Mesendoderm (in vitro differentiated cells): ENCODE results near the gene C11orf42.
A peak's percentile ranks its signal among the peaks of the same experiment; 100 is the strongest.

Experiments
- DNase-seq: peaks from one replicate; pipeline ENCODE4 v3.0.0; 2013
- H2AK5ac ChIP-seq: 2 replicates; pipeline ENCODE4 v1.6.1; 2013; ENCODE audit warnings: low read length, inconsistent platforms
- H2BK120ac ChIP-seq: 2 replicates; pipeline ENCODE4 v1.6.1; 2013; ENCODE audit warnings: low read depth, mild to moderate bottlenecking, low read length, moderate library complexity, mixed read lengths
- H2BK15ac ChIP-seq: replicated peaks from 2 replicates; pipeline ENCODE4 v1.6.1; 2013; ENCODE audit warnings: low read depth, mild to moderate bottlenecking, moderate library complexity
- H2BK5ac ChIP-seq: 2 replicates; pipeline ENCODE4 v1.6.1; 2013; ENCODE audit warnings: low read length, inconsistent platforms
- H3K18ac ChIP-seq: 2 replicates; pipeline ENCODE4 v1.6.1; 2013; ENCODE audit warnings: mild to moderate bottlenecking, low read length, mixed read lengths
- H3K23ac ChIP-seq: one replicate; pipeline ENCODE4 v1.6.1; 2013; ENCODE audit warnings: low read length
- H3K27ac ChIP-seq: 2 replicates; pipeline ENCODE4 v1.5.1; 2013; ENCODE audit warnings: low read depth, mild to moderate bottlenecking, inconsistent platforms, low read length, moderate library complexity
- H3K27me3 ChIP-seq: 2 replicates; pipeline ENCODE4 v1.6.1; 2013; ENCODE audit warnings: low read length, control low read depth, mild to moderate bottlenecking, inconsistent platforms; ENCODE audit not compliant: insufficient read depth, poor library complexity
- H3K36me3 ChIP-seq: 2 replicates; pipeline ENCODE4 v1.6.1; 2013; ENCODE audit warnings: low read length, inconsistent platforms; ENCODE audit not compliant: control insufficient read depth, insufficient read depth
- H3K4ac ChIP-seq: one replicate; pipeline ENCODE4 v1.6.1; 2013; ENCODE audit warnings: low read depth, mild to moderate bottlenecking, low read length, moderate library complexity
- H3K4me1 ChIP-seq: 2 replicates; pipeline ENCODE4 v1.6.1; 2013; ENCODE audit warnings: low read depth, low read length, inconsistent platforms; ENCODE audit not compliant: control insufficient read depth
- H3K4me2 ChIP-seq: 2 replicates; pipeline ENCODE4 v1.6.1; 2013; ENCODE audit warnings: low read length
- H3K4me3 ChIP-seq: 2 replicates; pipeline ENCODE4 v1.5.1; 2013; ENCODE audit warnings: mild to moderate bottlenecking, low read length
- H3K56ac ChIP-seq: one replicate; pipeline ENCODE4 v1.6.1; 2013; ENCODE audit warnings: low read length
- H3K79me1 ChIP-seq: 2 replicates; pipeline ENCODE4 v1.6.1; 2013; ENCODE audit warnings: low read length, inconsistent platforms
- H3K79me2 ChIP-seq: 2 replicates; pipeline ENCODE4 v1.6.1; 2013; ENCODE audit warnings: mild to moderate bottlenecking, low read length; ENCODE audit not compliant: control insufficient read depth, insufficient read depth
- H3K9ac ChIP-seq: 2 replicates; pipeline ENCODE4 v1.6.1; 2013; ENCODE audit warnings: low read length, inconsistent platforms
- H4K5ac ChIP-seq: one replicate; pipeline ENCODE4 v1.6.1; 2013; ENCODE audit warnings: low read length
- H4K8ac ChIP-seq: one replicate; pipeline ENCODE4 v1.6.1; 2013; ENCODE audit warnings: low read depth, mild to moderate bottlenecking, control low read depth, low read length, moderate library complexity
- WGBS: extraction: QIAGEN DNeasy Blood & Tissue Kit; methylation state at CpG from one replicate; pipeline ENCODE4 v1.1.7; 2013; ENCODE audit warnings: low lambda C conversion rate, missing lambda C conversion rate; ENCODE audit not compliant: insufficient coverage; ENCODE audit errors: extremely low coverage; 5-methylcytosine and 5-hydroxymethylcytosine counted together

The C11orf42 gene

DNA sequence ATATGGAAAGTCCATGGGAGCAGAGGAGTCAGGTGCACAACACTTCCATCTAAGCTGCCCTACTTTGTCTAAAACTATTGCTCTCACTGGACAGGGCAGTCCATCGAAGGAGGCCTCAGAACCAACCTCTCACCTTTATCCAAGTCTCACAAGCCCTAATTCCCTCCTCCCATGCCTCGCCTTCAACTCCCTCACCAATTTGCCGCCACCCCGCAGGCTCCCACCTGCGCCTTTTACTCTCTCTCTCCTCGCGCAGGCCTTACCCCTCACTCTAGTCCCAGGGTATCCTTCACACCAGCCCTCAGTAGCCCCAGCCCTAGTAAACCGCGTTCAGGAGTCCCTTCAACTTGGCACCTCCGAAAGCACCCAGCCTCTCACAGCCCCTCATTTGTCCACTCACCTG lies 28.6 kb downstream of the C11orf42 start:
- H2BK5ac ChIP-seq, result peak overlapping the region; percentile 51
- H4K5ac ChIP-seq, result no peak overlapping the region
- no CpG with 5 or more reads among the region's 10 CpGs for WGBS
- H3K27ac ChIP-seq, result no peak overlapping the region
- no peak overlapping the region for H4K8ac ChIP-seq
- no peak overlapping the region for H2AK5ac ChIP-seq
- H3K79me2 ChIP-seq, result peaks cover 14% of the 10 kb centered on the region
- H3K36me3 ChIP-seq, result no peaks in the 10 kb centered on the region
- no peak overlapping the region for H3K23ac ChIP-seq
- peak overlapping the region; percentile 98 for H3K4me3 ChIP-seq
- no peak overlapping the region for H3K4ac ChIP-seq
- no peak overlapping the region for H2BK15ac ChIP-seq
- H3K9ac ChIP-seq, result peak overlapping the region; percentile 91
- H3K79me1 ChIP-seq, result peaks cover 19% of the 10 kb centered on the region
- peak overlapping the region; percentile 34 for H3K4me2 ChIP-seq
- peaks cover 11% of the 10 kb centered on the region for H3K4me1 ChIP-seq
- H3K27me3 ChIP-seq, result no peaks in the 10 kb centered on the region
- no peak for DNase-seq
- H2BK120ac ChIP-seq, result no peak overlapping the region
- H3K56ac ChIP-seq, result peak overlapping the region; percentile 97
- no peak overlapping the region for H3K18ac ChIP-seq

DNA sequence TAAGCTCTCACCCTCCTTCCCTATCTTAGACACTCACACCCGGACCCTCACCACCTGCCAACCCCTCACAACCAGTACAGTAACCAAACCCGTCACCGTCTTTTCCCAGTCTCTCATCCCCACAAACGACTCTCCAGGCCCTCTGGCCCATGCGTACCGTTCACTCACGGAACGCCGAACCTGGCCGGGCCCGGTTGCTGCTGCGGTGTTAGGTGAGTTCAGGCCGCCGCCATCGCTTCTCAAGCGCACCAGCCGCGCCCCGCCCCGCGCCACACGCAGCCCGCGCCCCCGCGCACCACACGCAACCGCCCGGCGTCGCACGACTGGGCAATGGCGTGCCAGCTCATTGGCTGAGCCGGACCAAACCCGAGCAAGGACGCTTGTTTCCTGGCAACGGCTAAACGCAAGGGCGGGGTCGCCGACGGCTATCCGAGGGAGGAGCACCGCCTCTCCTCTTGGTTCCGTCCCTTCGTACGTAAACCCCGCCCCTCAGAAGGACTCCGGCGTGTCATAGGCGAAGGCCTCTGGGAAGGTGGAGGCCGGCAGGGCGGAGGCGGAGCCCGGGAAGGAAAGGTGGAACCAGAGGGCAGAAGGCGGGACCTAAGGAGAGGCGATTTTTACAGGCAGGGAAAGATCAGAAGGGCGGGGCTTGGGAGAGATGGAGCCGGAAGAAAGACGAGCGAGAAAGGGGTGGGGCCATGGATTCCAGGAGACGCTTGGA lies 29.2 kb downstream of the C11orf42 start, which contains the start of gene FHIP1B:
FHIP1B (minus strand) TSS at position 250 of the 721 bp plus-strand sequence. CDS start 10,120 bp downstream, outside the sequence.
- peak; percentile 100 for DNase-seq
- Histone ChIP-seq H3K27me3 (no peaks in the 10 kb centered on the region), H3K4me2 (peak within 1 kb of the TSS; percentile 59), H3K56ac (peak within 1 kb of the TSS; percentile 97), H4K8ac (no peak within 1 kb of the TSS), H2BK120ac (no peak within 1 kb of the TSS), H2BK15ac (no peak within 1 kb of the TSS), H3K4ac (peak within 1 kb of the TSS; percentile 38), H2BK5ac (peak within 1 kb of the TSS; percentile 55), H2AK5ac (no peak within 1 kb of the TSS), H3K23ac (no peak within 1 kb of the TSS), H3K4me3 (peak within 1 kb of the TSS; percentile 98), H3K79me2 (peaks cover 13% of the 10 kb centered on the region), H4K5ac (no peak within 1 kb of the TSS), H3K9ac (peak within 1 kb of the TSS; percentile 91), H3K36me3 (no peaks in the 10 kb centered on the region), H3K79me1 (peaks cover 17% of the 10 kb centered on the region), H3K4me1 (peaks cover 16% of the 10 kb centered on the region), H3K27ac (peak within 1 kb of the TSS; percentile 62), H3K18ac (peak within 1 kb of the TSS; percentile 51)
- no CpG with 5 or more reads among the region's 62 CpGs for WGBS

DNA sequence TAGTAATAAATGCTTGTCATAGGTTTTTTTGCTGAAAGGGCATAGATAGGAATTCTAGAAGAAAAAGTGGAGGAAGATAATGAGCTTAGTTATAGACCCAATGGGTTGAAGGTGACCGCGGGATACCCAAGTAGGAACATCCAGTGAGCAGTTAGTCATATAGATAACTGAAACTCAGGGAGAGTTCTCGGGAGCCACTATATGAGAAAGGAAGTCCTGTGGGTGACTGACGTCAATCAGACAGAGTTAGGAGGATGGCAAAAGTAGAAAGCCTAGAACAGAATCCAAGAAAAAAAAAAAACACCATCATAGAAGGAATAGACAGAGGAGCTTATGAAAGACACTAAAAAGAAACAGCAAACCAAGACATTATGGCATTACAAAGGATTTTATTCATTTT lies 31.9 kb downstream of the C11orf42 start:
- peaks cover 12% of the 10 kb centered on the region for H3K79me1 ChIP-seq
- DNase-seq, result no peak
- no peak overlapping the region for H2AK5ac ChIP-seq
- no peak overlapping the region for H4K8ac ChIP-seq
- H2BK15ac ChIP-seq, result no peak overlapping the region
- no peak overlapping the region for H3K27ac ChIP-seq
- no peaks in the 10 kb centered on the region for H3K27me3 ChIP-seq
- no peak overlapping the region for H3K4me3 ChIP-seq
- H3K36me3 ChIP-seq, result no peaks in the 10 kb centered on the region
- no peak overlapping the region for H3K18ac ChIP-seq
- peaks cover 10% of the 10 kb centered on the region for H3K79me2 ChIP-seq
- no peak overlapping the region for H3K56ac ChIP-seq
- WGBS, result no CpG with 5 or more reads among the region's 4 CpGs
- no peak overlapping the region for H3K23ac ChIP-seq
- no peak overlapping the region for H2BK5ac ChIP-seq
- no peak overlapping the region for H3K4ac ChIP-seq
- H2BK120ac ChIP-seq, result no peak overlapping the region
- no peak overlapping the region for H3K9ac ChIP-seq
- no peak overlapping the region for H4K5ac ChIP-seq
- no peak overlapping the region for H3K4me2 ChIP-seq
- peaks cover 14% of the 10 kb centered on the region for H3K4me1 ChIP-seq

DNA sequence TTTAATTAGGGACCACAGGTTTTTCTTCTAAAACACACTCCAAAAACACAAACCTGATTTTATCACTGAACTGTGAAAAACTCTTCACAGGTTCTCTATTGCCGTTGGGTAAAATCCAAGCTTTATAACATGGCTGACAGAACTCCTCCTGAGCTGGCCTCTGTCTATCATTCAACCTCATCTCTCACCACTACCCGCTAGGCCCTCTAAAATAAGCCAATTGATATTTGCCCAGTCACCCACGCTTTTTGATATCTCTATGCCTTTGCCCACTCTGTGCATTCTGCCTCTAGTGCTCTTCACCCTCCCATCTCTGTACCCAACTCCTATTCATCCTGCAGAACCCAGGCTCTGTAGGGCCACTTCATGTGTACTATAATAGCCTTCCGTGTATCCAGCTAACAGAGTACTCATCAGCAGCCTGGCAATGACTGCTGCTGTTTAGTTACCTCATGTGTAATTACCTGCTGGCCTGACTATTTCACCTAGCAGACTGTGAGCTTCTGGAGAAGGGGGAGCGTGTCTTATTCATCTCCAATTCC lies 32.5 kb downstream of the C11orf42 start:
- Histone ChIP-seq H2BK15ac (no peak overlapping the region), H4K5ac (no peak overlapping the region), H2BK5ac (no peak overlapping the region), H3K4me2 (no peak overlapping the region), H3K56ac (peak overlapping the region; percentile 1), H3K79me2 (peaks cover 10% of the 10 kb centered on the region), H3K36me3 (no peaks in the 10 kb centered on the region), H3K4me1 (peaks cover 14% of the 10 kb centered on the region), H3K27me3 (no peaks in the 10 kb centered on the region), H3K18ac (no peak overlapping the region), H3K9ac (no peak overlapping the region), H3K4me3 (no peak overlapping the region), H2BK120ac (no peak overlapping the region), H3K23ac (no peak overlapping the region), H4K8ac (no peak overlapping the region), H3K4ac (no peak overlapping the region), H3K79me1 (peaks cover 12% of the 10 kb centered on the region), H3K27ac (no peak overlapping the region), H2AK5ac (no peak overlapping the region)
- no peak for DNase-seq
- WGBS, result no CpG with 5 or more reads among the region's 5 CpGs

DNA sequence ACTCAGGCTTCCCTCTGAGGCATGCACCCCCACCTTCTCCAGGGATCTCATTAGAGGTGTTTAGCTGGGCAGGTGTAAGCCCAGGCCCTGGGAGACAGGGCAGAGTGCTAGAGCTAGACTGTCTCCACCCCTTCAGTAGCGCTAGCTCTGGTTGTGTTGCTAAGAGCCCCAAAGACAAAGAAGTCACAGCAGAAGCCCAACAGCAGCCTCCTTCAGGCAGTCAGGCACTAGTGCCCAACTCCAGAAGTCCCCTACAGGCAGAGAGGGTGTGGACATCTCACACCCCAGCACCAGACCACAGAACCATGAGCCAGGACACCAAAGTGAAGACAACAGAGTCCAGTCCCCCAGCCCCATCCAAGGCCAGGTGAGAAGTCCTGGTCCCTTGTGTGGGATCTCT lies 33.5 kb downstream of the C11orf42 start, which contains the start of gene CNGA4:
CNGA4 (plus strand) TSS at position 188 of the 400 bp plus-strand sequence; CDS start at position 306, 118 bp downstream.
- peak; percentile 93 for DNase-seq
- peak within 1 kb of the TSS; percentile 5 for H3K27ac ChIP-seq
- H2BK15ac ChIP-seq, result no peak within 1 kb of the TSS

More for the DNA sequence above, 33.5 kb downstream of the C11orf42 start, which contains the start of gene CNGA4:
- Histone ChIP-seq H3K36me3 (no peaks in the 10 kb centered on the region), H4K5ac (no peak within 1 kb of the TSS), H3K4me3 (no peak within 1 kb of the TSS), H4K8ac (no peak within 1 kb of the TSS), H3K23ac (peak within 1 kb of the TSS; percentile 75), H2BK5ac (peak within 1 kb of the TSS; percentile 53), H3K27me3 (no peaks in the 10 kb centered on the region), H3K4me1 (peaks cover 9% of the 10 kb centered on the region), H3K79me1 (peaks cover 3% of the 10 kb centered on the region), H3K18ac (no peak within 1 kb of the TSS), H3K79me2 (peaks cover 1% of the 10 kb centered on the region), H3K4me2 (no peak within 1 kb of the TSS), H3K4ac (no peak within 1 kb of the TSS), H2AK5ac (peak within 1 kb of the TSS; percentile 59), H3K9ac (peak within 1 kb of the TSS; percentile 3), H3K56ac (peak within 1 kb of the TSS; percentile 73), H2BK120ac (no peak within 1 kb of the TSS)
- no CpG with 5 or more reads among the region's 1 CpG for WGBS
